HEK293 (cell line): ENCODE results near the gene FUT1.

Source experiments
- CTCF ChIA-PET: fragments of 350-600 bp; formaldehyde crosslinking; extraction: SDS; loops from one replicate; lab custom pipeline; 2021; ENCODE audit warnings: antibody characterized with exemption; lab: Yijun Ruan, JAX
- POLR2A ChIA-PET: fragments of 300-600 bp; formaldehyde crosslinking; extraction: SDS; loops from one replicate; lab custom pipeline; 2020; ENCODE audit warnings: antibody characterized with exemption, inconsistent platforms; lab: Yijun Ruan, JAX
- H3K27ac ChIP-seq: fragments of 200-500 bp; sonication (Bioruptor generic); 2 replicates; pipeline ENCODE4 v1.5.1; 2014; ENCODE audit warnings: low read depth, low read length, control low read depth, inconsistent platforms; ENCODE audit errors: extremely low read depth
- H3K36me3 ChIP-seq, 2 experiments: fragments of 200-500 bp in 1 of 2; sonication (Bioruptor generic) in 1 of 2; 1 replicate in 1 of 2; 2 replicates in 1 of 2; pipeline ENCODE4 v1.5.1; 2014 to 2017; ENCODE audit warnings: inconsistent platforms in 2 of 2, low read length in 2 of 2; ENCODE audit not compliant: control insufficient read depth in 2 of 2, insufficient read depth in 1 of 2
- H3K4me1 ChIP-seq: fragments of 200-500 bp; sonication (Bioruptor generic); 2 replicates; pipeline ENCODE4 v1.5.1; 2014; ENCODE audit warnings: mild to moderate bottlenecking, low read length, inconsistent platforms; ENCODE audit not compliant: control insufficient read depth, insufficient read depth
- H3K4me3 ChIP-seq: 2 replicates; pipeline ENCODE4 v1.5.1; 2011; ENCODE audit warnings: low read depth, mild to moderate bottlenecking, control low read depth, low read length, moderate library complexity
- H3K9me3 ChIP-seq: fragments of 200-500 bp; sonication (Bioruptor generic); 2 replicates; pipeline ENCODE4 v1.5.1; 2014; ENCODE audit warnings: low read depth, low read length, inconsistent platforms; ENCODE audit not compliant: control insufficient read depth, insufficient read depth
- HOXD13 ChIP-seq: sonication (generic); formaldehyde crosslinking; IDR thresholded peaks from 2 replicates; pipeline ENCODE4 v1.8.0; 2022; ENCODE audit warnings: missing genetic modification reagents, borderline replicate concordance
- KLF10 ChIP-seq: fragments of 450-650 bp; IDR thresholded peaks from 2 replicates; pipeline ENCODE4 v1.5.1; 2018; ENCODE audit warnings: missing biosample characterization, mild to moderate bottlenecking, missing genetic modification characterization
- KLF9 ChIP-seq: fragments of 450-650 bp; formaldehyde crosslinking; IDR thresholded peaks from 2 replicates; pipeline ENCODE4 v1.5.1; 2016; ENCODE audit warnings: missing biosample characterization, missing genetic modification characterization, low read depth
- OSR2 ChIP-seq: fragments of 450-650 bp; formaldehyde crosslinking; IDR thresholded peaks from 2 replicates; pipeline ENCODE4 v1.5.1; 2016; ENCODE audit warnings: missing biosample characterization, missing genetic modification characterization
- SCRT1 ChIP-seq: fragments of 450-650 bp; formaldehyde crosslinking; IDR thresholded peaks from 2 replicates; pipeline ENCODE4 v1.5.1; 2016; ENCODE audit warnings: missing biosample characterization, missing genetic modification characterization, borderline replicate concordance
- WT1 ChIP-seq: fragments of 450-650 bp; formaldehyde crosslinking; IDR thresholded peaks from 2 replicates; pipeline ENCODE4 v1.5.1; 2016; ENCODE audit warnings: missing biosample characterization, missing genetic modification characterization
- YY1 ChIP-seq: fragments of 450-650 bp; formaldehyde crosslinking; IDR thresholded peaks from 2 replicates; pipeline ENCODE4 v1.5.1; 2018; ENCODE audit warnings: missing biosample characterization, missing genetic modification characterization
- ZBTB17 ChIP-seq: fragments of 450-650 bp; formaldehyde crosslinking; IDR thresholded peaks from 2 replicates; pipeline ENCODE4 v1.5.1; 2016; ENCODE audit warnings: missing biosample characterization, missing genetic modification characterization
- ZBTB7A ChIP-seq: fragments of 450-650 bp; formaldehyde crosslinking; IDR thresholded peaks from 2 replicates; pipeline ENCODE4 v1.5.1; 2016; ENCODE audit warnings: low read depth, missing biosample characterization, missing genetic modification characterization
- ZIC2 ChIP-seq: fragments of 450-650 bp; formaldehyde crosslinking; IDR thresholded peaks from 2 replicates; pipeline ENCODE4 v1.5.1; 2016; ENCODE audit warnings: missing biosample characterization, missing genetic modification characterization
- ZNF133 ChIP-seq: fragments of 450-650 bp; formaldehyde crosslinking; IDR thresholded peaks from 2 replicates; pipeline ENCODE4 v1.5.1; 2016; ENCODE audit warnings: missing biosample characterization, missing genetic modification characterization
- ZNF433 ChIP-seq: fragments of 450-650 bp; formaldehyde crosslinking; IDR thresholded peaks from 2 replicates; pipeline ENCODE4 v1.5.1; 2016; ENCODE audit warnings: missing biosample characterization, missing genetic modification characterization, low read depth
- ZNF473 ChIP-seq: fragments of 450-650 bp; formaldehyde crosslinking; IDR thresholded peaks from 2 replicates; pipeline ENCODE4 v1.5.1; 2017; ENCODE audit warnings: missing biosample characterization, missing genetic modification characterization
- ZNF600 ChIP-seq: fragments of 450-650 bp; formaldehyde crosslinking; IDR thresholded peaks from 2 replicates; pipeline ENCODE4 v1.5.1; 2016; ENCODE audit warnings: missing biosample characterization, missing genetic modification characterization
- ZNF660 ChIP-seq: fragments of 450-650 bp; IDR thresholded peaks from 2 replicates; pipeline ENCODE4 v1.5.1; 2018; ENCODE audit warnings: missing biosample characterization, mild to moderate bottlenecking, missing genetic modification characterization
- ZNF830 ChIP-seq: fragments of 450-650 bp; IDR thresholded peaks from 2 replicates; pipeline ENCODE4 v1.5.0; 2018; ENCODE audit warnings: missing biosample characterization, missing genetic modification characterization, low read depth, mild to moderate bottlenecking, moderate library complexity
- ZNF843 ChIP-seq: fragments of 450-650 bp; formaldehyde crosslinking; IDR thresholded peaks from 2 replicates; pipeline ENCODE4 v1.5.1; 2016; ENCODE audit warnings: missing biosample characterization, missing genetic modification characterization
- TF ChIP-seq, protein P1 (sequence below): fragments of 450-650 bp; formaldehyde crosslinking; IDR thresholded peaks from 2 replicates; pipeline ENCODE4 v1.5.1; 2016; ENCODE audit warnings: missing biosample characterization, missing genetic modification characterization
- TF ChIP-seq, protein P2 (sequence below): fragments of 450-650 bp; formaldehyde crosslinking; IDR thresholded peaks from 2 replicates; pipeline ENCODE4 v1.5.1; 2016; ENCODE audit warnings: missing biosample characterization, missing genetic modification characterization
- TF ChIP-seq, protein P3 (sequence below): fragments of 450-650 bp; formaldehyde crosslinking; IDR thresholded peaks from 2 replicates; pipeline ENCODE4 v1.5.1; 2016; ENCODE audit warnings: missing biosample characterization, missing genetic modification characterization
- TF ChIP-seq, protein P4 (sequence below): fragments of 450-650 bp; formaldehyde crosslinking; IDR thresholded peaks from 2 replicates; pipeline ENCODE4 v1.5.1; 2016; ENCODE audit warnings: missing biosample characterization, missing genetic modification characterization
- TF ChIP-seq, protein P5 (sequence below): fragments of 450-650 bp; formaldehyde crosslinking; IDR thresholded peaks from 2 replicates; pipeline ENCODE4 v1.5.1; 2016; ENCODE audit warnings: missing biosample characterization, missing genetic modification characterization
- TF ChIP-seq, protein P6 (sequence below): fragments of 450-650 bp; formaldehyde crosslinking; IDR thresholded peaks from 2 replicates; pipeline ENCODE4 v1.5.1; 2016; ENCODE audit warnings: missing biosample characterization, missing genetic modification characterization

The FUT1 gene

DNA sequence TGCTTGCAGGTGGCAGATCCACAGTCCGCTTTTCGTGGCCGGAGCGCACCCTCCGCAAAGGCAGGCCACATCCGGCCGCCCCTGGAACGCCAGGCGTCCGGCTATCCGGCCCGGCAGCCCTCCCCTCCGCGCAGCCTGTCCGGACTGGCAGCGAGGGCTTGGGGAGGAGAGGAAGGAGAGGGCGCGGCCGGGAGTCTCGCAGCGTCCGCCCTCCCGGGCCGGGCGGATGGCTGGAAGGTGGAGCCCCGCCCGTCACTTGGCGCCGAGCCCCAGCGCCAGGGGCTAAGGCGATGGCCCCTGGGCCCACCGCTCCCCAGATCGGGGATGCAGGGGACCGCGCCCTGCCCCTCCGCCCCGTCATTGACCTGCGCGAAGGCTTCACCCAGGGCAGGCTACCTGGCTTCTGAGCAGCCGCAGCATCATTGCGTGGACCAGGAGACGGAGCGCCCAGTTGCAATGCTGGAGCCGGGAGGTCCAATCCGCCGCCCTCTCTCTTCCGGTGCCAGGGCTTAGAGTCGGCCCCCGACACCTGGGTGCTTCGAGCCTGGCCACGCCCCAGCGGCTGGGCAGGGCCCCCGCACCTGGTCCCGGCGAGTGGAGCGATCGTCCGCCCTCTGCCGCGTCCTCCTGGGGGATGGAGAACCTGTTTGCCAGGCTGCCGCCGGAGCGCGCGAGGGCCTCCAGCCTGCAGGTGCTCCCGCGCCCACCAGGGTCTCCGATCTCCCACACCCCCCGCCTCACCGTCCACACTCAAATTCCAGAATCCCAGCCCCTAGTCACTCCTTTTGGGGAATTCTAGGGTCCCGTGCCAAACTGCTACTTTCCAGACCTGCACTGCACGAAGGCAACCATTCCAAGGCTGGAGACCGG, at the start of gene FUT1:
TSS of gene FUT1 (minus strand) at position 146 of the 870 bp plus-strand sequence. CDS start 1,360 bp downstream, outside the sequence.
- Histone ChIP-seq H3K36me3 (no peaks in the 10 kb centered on the region), H3K4me1 (peaks cover 3% of the 10 kb centered on the region; the same call in 1 of the 2 replicates), H3K27ac (no peak within 1 kb of the TSS; the same call in 1 of the 2 replicates), H3K4me3 (peak within 1 kb of the TSS; percentile 53), H3K9me3 (no peaks in the 10 kb centered on the region)
- CTCF ChIA-PET = interaction anchor here (1.0 to 1.4 kb wide), 2 partner anchors 43 to 90 kb away, joined by 3 to 4 read pairs; no protein-coding TSS in a partner anchor
- POLR2A ChIA-PET = interaction anchor here (1.2 kb wide), 1 partner anchor 107 kb away, joined by 4 read pairs; the partner anchor contains the start of gene CA11
- TF ChIP-seq ZBTB7A (tag by site-specific recombination) (0 out of 2 replicates have a peak, but pooled peaks have one; percentile 17), ZIC2 (tag by site-specific recombination) (peak; percentile 51; the same call in 1 of the 2 replicates), YY1 (no peak), ZNF830 (no peak), ZNF660 (tag by site-specific recombination) (peak; percentile 47; the same call in 1 of the 2 replicates), ZBTB17 (tag by site-specific recombination) (peak; percentile 95), ZNF600 (peak; percentile 33; the same call in 1 of the 2 replicates), HOXD13 (no peak), OSR2 (tag by site-specific recombination) (no peak), ZNF843 (peak; percentile 31; the same call in 1 of the 2 replicates), SCRT1 (tag by site-specific recombination) (0 out of 2 replicates have a peak, but pooled peaks have one; percentile 22), KLF10 (tag by site-specific recombination) (peak; percentile 50; the same call in 1 of the 2 replicates), KLF9 (tag by site-specific recombination) (peak; percentile 70), ZNF133 (tag by site-specific recombination) (no peak), ZNF473 (no peak), WT1 (tag by site-specific recombination) (peak; percentile 76), ZNF433 (tag by site-specific recombination) (no peak)
- TF ChIP-seq, protein P1, sequence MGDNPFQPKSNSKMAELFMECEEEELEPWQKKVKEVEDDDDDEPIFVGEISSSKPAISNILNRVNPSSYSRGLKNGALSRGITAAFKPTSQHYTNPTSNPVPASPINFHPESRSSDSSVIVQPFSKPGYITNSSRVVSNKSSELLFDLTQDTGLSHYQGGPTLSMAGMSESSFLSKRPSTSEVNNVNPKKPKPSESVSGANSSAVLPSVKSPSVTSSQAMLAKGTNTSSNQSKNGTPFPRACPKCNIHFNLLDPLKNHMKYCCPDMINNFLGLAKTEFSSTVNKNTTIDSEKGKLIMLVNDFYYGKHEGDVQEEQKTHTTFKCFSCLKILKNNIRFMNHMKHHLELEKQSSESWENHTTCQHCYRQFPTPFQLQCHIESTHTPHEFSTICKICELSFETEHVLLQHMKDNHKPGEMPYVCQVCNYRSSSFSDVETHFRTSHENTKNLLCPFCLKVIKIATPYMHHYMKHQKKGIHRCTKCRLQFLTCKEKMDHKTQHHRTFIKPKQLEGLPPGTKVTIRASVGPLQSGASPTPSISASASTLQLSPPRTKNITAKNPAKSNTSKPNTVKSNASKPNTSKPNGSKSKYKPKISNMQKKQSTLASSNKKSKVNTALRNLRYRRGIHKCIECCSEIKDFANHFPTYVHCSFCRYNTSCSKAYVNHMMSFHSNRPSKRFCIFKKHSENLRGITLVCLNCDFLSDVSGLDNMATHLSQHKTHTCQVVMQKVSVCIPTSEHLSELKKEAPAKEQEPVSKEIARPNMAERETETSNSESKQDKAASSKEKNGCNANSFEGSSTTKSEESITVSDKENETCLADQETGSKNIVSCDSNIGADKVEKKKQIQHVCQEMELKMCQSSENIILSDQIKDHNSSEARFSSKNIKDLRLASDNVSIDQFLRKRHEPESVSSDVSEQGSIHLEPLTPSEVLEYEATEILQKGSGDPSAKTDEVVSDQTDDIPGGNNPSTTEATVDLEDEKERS (tag by site-specific recombination) = 0 out of 2 replicates have a peak, but pooled peaks have one; percentile 25
- TF ChIP-seq, protein P2, sequence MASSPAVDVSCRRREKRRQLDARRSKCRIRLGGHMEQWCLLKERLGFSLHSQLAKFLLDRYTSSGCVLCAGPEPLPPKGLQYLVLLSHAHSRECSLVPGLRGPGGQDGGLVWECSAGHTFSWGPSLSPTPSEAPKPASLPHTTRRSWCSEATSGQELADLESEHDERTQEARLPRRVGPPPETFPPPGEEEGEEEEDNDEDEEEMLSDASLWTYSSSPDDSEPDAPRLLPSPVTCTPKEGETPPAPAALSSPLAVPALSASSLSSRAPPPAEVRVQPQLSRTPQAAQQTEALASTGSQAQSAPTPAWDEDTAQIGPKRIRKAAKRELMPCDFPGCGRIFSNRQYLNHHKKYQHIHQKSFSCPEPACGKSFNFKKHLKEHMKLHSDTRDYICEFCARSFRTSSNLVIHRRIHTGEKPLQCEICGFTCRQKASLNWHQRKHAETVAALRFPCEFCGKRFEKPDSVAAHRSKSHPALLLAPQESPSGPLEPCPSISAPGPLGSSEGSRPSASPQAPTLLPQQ (tag by site-specific recombination) = peak; percentile 100
- TF ChIP-seq, protein P3, sequence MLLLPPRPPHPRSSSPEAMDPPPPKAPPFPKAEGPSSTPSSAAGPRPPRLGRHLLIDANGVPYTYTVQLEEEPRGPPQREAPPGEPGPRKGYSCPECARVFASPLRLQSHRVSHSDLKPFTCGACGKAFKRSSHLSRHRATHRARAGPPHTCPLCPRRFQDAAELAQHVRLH (tag by site-specific recombination) = 0 out of 2 replicates have a peak, but pooled peaks have one; percentile 30
- TF ChIP-seq, protein P4, sequence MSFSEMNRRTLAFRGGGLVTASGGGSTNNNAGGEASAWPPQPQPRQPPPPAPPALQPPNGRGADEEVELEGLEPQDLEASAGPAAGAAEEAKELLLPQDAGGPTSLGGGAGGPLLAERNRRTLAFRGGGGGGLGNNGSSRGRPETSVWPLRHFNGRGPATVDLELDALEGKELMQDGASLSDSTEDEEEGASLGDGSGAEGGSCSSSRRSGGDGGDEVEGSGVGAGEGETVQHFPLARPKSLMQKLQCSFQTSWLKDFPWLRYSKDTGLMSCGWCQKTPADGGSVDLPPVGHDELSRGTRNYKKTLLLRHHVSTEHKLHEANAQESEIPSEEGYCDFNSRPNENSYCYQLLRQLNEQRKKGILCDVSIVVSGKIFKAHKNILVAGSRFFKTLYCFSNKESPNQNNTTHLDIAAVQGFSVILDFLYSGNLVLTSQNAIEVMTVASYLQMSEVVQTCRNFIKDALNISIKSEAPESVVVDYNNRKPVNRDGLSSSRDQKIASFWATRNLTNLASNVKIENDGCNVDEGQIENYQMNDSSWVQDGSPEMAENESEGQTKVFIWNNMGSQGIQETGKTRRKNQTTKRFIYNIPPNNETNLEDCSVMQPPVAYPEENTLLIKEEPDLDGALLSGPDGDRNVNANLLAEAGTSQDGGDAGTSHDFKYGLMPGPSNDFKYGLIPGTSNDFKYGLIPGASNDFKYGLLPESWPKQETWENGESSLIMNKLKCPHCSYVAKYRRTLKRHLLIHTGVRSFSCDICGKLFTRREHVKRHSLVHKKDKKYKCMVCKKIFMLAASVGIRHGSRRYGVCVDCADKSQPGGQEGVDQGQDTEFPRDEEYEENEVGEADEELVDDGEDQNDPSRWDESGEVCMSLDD (tag by site-specific recombination) = peak; percentile 91
- TF ChIP-seq, protein P5, sequence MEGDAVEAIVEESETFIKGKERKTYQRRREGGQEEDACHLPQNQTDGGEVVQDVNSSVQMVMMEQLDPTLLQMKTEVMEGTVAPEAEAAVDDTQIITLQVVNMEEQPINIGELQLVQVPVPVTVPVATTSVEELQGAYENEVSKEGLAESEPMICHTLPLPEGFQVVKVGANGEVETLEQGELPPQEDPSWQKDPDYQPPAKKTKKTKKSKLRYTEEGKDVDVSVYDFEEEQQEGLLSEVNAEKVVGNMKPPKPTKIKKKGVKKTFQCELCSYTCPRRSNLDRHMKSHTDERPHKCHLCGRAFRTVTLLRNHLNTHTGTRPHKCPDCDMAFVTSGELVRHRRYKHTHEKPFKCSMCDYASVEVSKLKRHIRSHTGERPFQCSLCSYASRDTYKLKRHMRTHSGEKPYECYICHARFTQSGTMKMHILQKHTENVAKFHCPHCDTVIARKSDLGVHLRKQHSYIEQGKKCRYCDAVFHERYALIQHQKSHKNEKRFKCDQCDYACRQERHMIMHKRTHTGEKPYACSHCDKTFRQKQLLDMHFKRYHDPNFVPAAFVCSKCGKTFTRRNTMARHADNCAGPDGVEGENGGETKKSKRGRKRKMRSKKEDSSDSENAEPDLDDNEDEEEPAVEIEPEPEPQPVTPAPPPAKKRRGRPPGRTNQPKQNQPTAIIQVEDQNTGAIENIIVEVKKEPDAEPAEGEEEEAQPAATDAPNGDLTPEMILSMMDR = peak; percentile 66
- TF ChIP-seq, protein P6, sequence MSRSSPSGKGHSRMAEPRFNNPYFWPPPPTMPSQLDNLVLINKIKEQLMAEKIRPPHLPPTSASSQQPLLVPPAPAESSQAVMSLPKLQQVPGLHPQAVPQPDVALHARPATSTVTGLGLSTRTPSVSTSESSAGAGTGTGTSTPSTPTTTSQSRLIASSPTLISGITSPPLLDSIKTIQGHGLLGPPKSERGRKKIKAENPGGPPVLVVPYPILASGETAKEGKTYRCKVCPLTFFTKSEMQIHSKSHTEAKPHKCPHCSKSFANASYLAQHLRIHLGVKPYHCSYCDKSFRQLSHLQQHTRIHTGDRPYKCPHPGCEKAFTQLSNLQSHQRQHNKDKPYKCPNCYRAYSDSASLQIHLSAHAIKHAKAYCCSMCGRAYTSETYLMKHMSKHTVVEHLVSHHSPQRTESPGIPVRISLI (tag by site-specific recombination) = 0 out of 2 replicates have a peak, but pooled peaks have one; percentile 45
